ENCODE results near the gene MOGAT2. TPM values are rescaled to one million over a fixed set of nuclear protein-coding genes. Genes with fewer than 3 reads are reported as not detected.
"Not testable (repeated sequence)": the region's sequence is repeated elsewhere in the genome, so short reads cannot be mapped to it uniquely, and the experiment has no call there.

Gene MOGAT2
- polyA plus RNA-seq, 1 of the 3 experiments (the other 2 are of a cell fraction): 0.03 TPM

DNA sequence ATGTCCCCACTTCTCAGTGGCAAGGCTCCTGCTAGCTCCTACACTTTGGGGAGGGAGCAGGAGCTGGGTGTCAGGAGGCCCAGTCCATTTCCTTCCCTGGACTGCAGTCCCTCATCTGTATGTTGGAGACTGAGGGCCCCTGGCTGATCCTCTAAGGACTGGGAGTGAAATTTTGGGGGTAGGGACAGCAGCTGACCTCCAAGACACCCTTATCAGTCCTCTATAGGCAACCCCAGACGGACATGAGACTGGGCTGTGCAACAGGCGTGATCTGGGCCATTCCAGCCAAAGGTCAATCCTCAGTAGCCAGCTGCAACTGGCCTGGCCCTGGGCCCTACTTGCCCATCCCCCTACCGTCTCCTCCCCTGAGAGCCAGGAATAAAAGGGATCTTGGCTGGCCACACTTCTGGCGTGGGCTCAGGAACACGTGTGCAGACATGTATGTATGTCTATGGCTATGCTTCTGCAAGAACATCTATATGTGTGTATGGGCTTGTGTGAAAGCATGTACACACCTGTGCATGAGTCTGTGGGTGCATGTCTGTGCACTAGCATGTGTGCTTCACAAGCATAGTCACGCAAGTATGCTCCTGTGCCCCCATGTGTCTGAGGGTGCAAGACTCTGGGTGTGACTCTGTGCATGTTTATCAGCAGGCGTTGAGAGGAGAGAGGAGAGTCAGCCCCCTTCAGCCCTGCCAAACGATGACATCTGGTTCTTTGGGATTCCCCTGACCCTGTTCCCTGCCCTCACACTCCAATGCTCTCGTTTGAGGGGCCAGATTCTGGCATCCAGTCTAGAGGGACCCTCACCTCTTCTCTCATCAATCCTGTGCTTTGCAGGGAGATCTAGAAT, 26.3 kb downstream of the MOGAT2 start:
- Histone ChIP-seq H3K4me1 (ENCODE audit: control insufficient read depth in 1 of 2, insufficient read depth in 2 of 2, low read depth in 1 of 2, low read length in 1 of 2) (peaks cover 0 to 2% of the 10 kb centered on the region in 2 experiments; a peak in 1 of 4 replicates), H3K9me2 (no peaks in the 10 kb centered on the region), H3K27me3 (ENCODE audit: insufficient read depth) (peaks cover 31% of the 10 kb centered on the region), H3K4me2 (no peak overlapping the region), H2AFZ (ENCODE audit: low read depth) (no peak overlapping the region), H4K20me1 (ENCODE audit: insufficient read depth) (no peaks in the 10 kb centered on the region), H3F3A (replicated peaks; ENCODE audit: insufficient read depth) (no peaks in the 10 kb centered on the region), H3K79me2 (ENCODE audit: insufficient read depth) (no peaks in the 10 kb centered on the region), H3K4me3 (ENCODE audit: low read depth in 2 of 2, low read length in 1 of 2) (no peak overlapping the region), H3K9me3 (no peaks in the 10 kb centered on the region), H3K36me3 (replicated peaks in 1 of 2; ENCODE audit: control insufficient read depth in 1 of 2, insufficient read depth in 2 of 2, low read length in 1 of 2) (no peaks in the 10 kb centered on the region), H3K9ac (no peak overlapping the region), H3K27ac (ENCODE audit: low read depth in 2 of 2, low read length in 1 of 2) (no peak overlapping the region)
- DNase-seq: no peak
- CTCF ChIA-PET: no interaction called here
- TF ChIP-seq, protein P1, sequence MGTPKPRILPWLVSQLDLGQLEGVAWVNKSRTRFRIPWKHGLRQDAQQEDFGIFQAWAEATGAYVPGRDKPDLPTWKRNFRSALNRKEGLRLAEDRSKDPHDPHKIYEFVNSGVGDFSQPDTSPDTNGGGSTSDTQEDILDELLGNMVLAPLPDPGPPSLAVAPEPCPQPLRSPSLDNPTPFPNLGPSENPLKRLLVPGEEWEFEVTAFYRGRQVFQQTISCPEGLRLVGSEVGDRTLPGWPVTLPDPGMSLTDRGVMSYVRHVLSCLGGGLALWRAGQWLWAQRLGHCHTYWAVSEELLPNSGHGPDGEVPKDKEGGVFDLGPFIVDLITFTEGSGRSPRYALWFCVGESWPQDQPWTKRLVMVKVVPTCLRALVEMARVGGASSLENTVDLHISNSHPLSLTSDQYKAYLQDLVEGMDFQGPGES (IDR thresholded peaks at IDR 0.05; ENCODE audit: low read depth, low read length): no peak
- no peak for TF ChIP-seq RAD21 (IDR thresholded peaks at IDR 0.05; ENCODE audit: low read length)
- TF ChIP-seq POLR2AphosphoS5 (IDR thresholded peaks at IDR 0.05; ENCODE audit: low read depth, low read length): no peak
- TF ChIP-seq, protein P2, sequence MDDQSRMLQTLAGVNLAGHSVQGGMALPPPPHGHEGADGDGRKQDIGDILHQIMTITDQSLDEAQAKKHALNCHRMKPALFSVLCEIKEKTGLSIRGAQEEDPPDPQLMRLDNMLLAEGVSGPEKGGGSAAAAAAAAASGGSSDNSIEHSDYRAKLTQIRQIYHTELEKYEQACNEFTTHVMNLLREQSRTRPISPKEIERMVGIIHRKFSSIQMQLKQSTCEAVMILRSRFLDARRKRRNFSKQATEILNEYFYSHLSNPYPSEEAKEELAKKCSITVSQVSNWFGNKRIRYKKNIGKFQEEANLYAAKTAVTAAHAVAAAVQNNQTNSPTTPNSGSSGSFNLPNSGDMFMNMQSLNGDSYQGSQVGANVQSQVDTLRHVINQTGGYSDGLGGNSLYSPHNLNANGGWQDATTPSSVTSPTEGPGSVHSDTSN (IDR thresholded peaks at IDR 0.05): no peak
- no peak for TF ChIP-seq GABPA (IDR thresholded peaks at IDR 0.05; ENCODE audit: low read depth)
- TF ChIP-seq RXRA (IDR thresholded peaks at IDR 0.05; ENCODE audit: borderline replicate concordance, low read depth): no peak
- TF ChIP-seq EP300 (IDR thresholded peaks at IDR 0.05; ENCODE audit: borderline replicate concordance in 1 of 2, low read depth in 1 of 2, low read length in 1 of 2): no peak
- TF ChIP-seq MXI1 (IDR thresholded peaks at IDR 0.05; ENCODE audit: low read depth, low read length): no peak
- POLR2A ChIA-PET: no interaction called here
- WGBS (ENCODE audit: low lambda C conversion rate): 42% methylated on average over 7 of the region's 9 CpGs

DNA sequence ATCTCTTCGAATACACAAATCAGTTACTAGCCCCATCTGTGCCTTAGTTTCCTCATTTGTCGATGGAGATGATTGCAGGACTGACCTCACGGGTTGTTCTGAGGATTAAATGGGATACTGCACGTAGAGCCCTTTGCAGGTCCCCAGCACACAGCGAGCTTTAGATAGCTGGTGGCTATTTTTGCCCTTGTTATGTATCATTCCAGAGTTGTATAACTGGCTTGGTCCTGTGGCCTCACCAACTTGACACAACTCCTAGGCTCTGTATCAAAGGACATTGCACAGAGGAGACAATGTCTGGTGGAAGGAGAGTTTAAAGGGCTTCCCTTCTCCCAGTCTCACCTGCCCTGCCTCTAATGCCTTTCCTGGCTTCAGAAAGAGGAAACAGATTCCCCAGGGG, 28.2 kb downstream of the MOGAT2 start:
- TF ChIP-seq CHD2 (IDR thresholded peaks at IDR 0.05; ENCODE audit: low read length, partially characterized antibody) (no peak), GABPA (IDR thresholded peaks at IDR 0.05; ENCODE audit: low read depth) (no peak), POLR2AphosphoS5 (IDR thresholded peaks at IDR 0.05; ENCODE audit: low read depth, low read length) (no peak), ELF1 (IDR thresholded peaks at IDR 0.05) (no peak)
- no peak for DNase-seq
- Histone ChIP-seq H2AFZ (ENCODE audit: low read depth) (no peak overlapping the region), H3K4me1 (ENCODE audit: control insufficient read depth in 1 of 2, insufficient read depth in 2 of 2, low read depth in 1 of 2, low read length in 1 of 2) (peaks cover 0 to 2% of the 10 kb centered on the region in 2 experiments; a peak in 1 of 4 replicates), H3K27ac (ENCODE audit: low read depth in 2 of 2, low read length in 1 of 2) (no peak overlapping the region), H3K9me2 (no peaks in the 10 kb centered on the region), H3F3A (replicated peaks; ENCODE audit: insufficient read depth) (no peaks in the 10 kb centered on the region), H3K9ac (no peak overlapping the region), H3K79me2 (ENCODE audit: insufficient read depth) (no peaks in the 10 kb centered on the region), H3K27me3 (ENCODE audit: insufficient read depth) (peaks cover 31% of the 10 kb centered on the region; the same call in 1 of the 2 replicates), H3K9me3 (no peaks in the 10 kb centered on the region), H4K20me1 (ENCODE audit: insufficient read depth) (no peaks in the 10 kb centered on the region), H3K4me2 (no peak overlapping the region), H3K36me3 (replicated peaks in 1 of 2; ENCODE audit: control insufficient read depth in 1 of 2, insufficient read depth in 2 of 2, low read length in 1 of 2) (no peaks in the 10 kb centered on the region), H3K4me3 (ENCODE audit: low read depth in 2 of 2, low read length in 1 of 2) (no peak overlapping the region)
- WGBS (ENCODE audit: low lambda C conversion rate): 26% methylated on average over 5 of the region's 5 CpGs
- ChIA-PET CTCF (no interaction called here), POLR2A (no interaction called here)

DNA sequence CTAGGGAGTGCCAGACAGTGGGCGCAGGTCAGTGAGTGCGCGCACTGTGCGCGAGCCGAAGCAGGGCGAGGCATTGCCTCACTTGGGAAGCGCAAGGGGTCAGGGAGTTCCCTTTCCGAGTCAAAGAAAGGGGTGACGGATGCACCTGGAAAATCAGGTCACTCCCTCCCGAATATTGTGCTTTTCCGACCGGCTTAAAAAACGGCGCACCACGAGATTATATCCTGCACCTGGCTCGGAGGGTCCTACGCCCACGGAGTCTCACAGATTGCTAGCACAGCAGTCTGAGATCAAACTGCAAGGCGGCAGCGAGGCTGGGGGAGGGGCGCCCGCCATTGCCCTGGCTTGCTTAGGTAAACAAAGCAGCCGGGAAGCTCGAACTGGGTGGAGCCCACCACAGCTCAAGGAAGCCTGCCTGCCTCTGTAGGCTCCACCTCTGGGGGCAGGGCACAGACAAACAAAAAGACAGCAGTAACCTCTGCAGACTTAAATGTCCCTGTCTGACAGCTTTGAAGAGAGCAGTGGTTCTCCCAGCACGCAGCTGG, 31.2 kb downstream of the MOGAT2 start:
- H3K4me1 ChIP-seq (ENCODE audit: control insufficient read depth in 1 of 2, insufficient read depth in 2 of 2, low read depth in 1 of 2, low read length in 1 of 2); H3K4me2 ChIP-seq; H3K9me2 ChIP-seq; H3K79me2 ChIP-seq (ENCODE audit: insufficient read depth); DNase-seq; CTCF ChIA-PET; H3K4me3 ChIP-seq (ENCODE audit: low read depth in 2 of 2, low read length in 1 of 2); H4K20me1 ChIP-seq (ENCODE audit: insufficient read depth); H3K36me3 ChIP-seq (replicated peaks in 1 of 2; ENCODE audit: control insufficient read depth in 1 of 2, insufficient read depth in 2 of 2, low read length in 1 of 2); H3K9me3 ChIP-seq; POLR2A ChIA-PET; H3F3A ChIP-seq (replicated peaks; ENCODE audit: insufficient read depth); H2AFZ ChIP-seq (ENCODE audit: low read depth); H3K9ac ChIP-seq; H3K27ac ChIP-seq (ENCODE audit: low read depth in 2 of 2, low read length in 1 of 2): not testable (repeated sequence)
- WGBS (ENCODE audit: low lambda C conversion rate): 88% methylated on average over 7 of the region's 26 CpGs
- peaks cover 16% of the 10 kb centered on the region; the same call in 1 of the 2 replicates for H3K27me3 ChIP-seq (ENCODE audit: insufficient read depth)

DNA sequence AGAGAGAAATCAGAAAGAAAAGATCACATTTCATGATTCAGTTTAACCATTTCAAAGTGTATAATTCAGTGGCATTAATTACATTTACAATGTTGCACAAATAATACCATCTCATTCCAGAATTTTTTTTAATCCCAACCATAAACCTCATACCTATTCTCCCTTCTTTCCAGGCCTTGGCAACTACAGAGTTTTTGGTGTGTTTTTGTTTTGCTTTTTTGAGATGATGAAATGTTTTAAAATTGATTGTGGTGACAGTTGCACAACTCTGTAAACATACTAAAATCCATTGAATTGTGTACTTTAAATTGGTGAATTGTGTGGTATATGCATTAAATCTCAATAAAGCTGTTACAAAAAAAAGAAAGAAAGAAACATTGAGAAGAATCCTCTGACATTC, 37.3 kb downstream of the MOGAT2 start:
- H3K27ac ChIP-seq (ENCODE audit: low read depth in 2 of 2, low read length in 1 of 2); H3K4me3 ChIP-seq (ENCODE audit: low read depth in 2 of 2, low read length in 1 of 2); CTCF ChIA-PET; H3F3A ChIP-seq (replicated peaks; ENCODE audit: insufficient read depth); H3K9me2 ChIP-seq; DNase-seq; H2AFZ ChIP-seq (ENCODE audit: low read depth); H3K9me3 ChIP-seq; POLR2A ChIA-PET; H3K27me3 ChIP-seq (ENCODE audit: insufficient read depth); H4K20me1 ChIP-seq (ENCODE audit: insufficient read depth); H3K4me1 ChIP-seq (ENCODE audit: control insufficient read depth in 1 of 2, insufficient read depth in 2 of 2, low read depth in 1 of 2, low read length in 1 of 2); H3K36me3 ChIP-seq (replicated peaks in 1 of 2; ENCODE audit: control insufficient read depth in 1 of 2, insufficient read depth in 2 of 2, low read length in 1 of 2); H3K79me2 ChIP-seq (ENCODE audit: insufficient read depth); H3K9ac ChIP-seq; H3K4me2 ChIP-seq: not testable (repeated sequence)

Data from SK-N-SH (cell line).